B cell (primary cell): ENCODE measurements around the gene MRPS15. TPM values are rescaled to one million over a fixed set of nuclear protein-coding genes. Genes with fewer than 3 reads are reported as not detected.

Experiments used
- ATAC-seq: fragments of 200-7000 bp; cut with Tn5 transposase; one replicate; pipeline ENCODE4 v1.10.0; 2021; ENCODE audit warnings: low read depth, mild to moderate bottlenecking, moderate number of reproducible peaks, moderate library complexity
- CTCF ChIA-PET: fragments of 350-600 bp; sonication (Branson Sonifier 250); formaldehyde crosslinking; loops from one replicate; lab custom pipeline; 2021; ENCODE audit warnings: antibody characterized with exemption, inconsistent platforms; lab: Charles Lee
- POLR2A ChIA-PET: fragments of 350-600 bp; sonication (Branson Sonifier 250); formaldehyde crosslinking; loops from one replicate; lab custom pipeline; 2021; ENCODE audit warnings: antibody characterized with exemption; lab: Charles Lee
- DNase-seq: peaks from one replicate; pipeline ENCODE4 v3.0.0; 2013
- H2AFZ ChIP-seq: 2 replicates; pipeline ENCODE4 v1.6.1; 2012; ENCODE audit warnings: mild to moderate bottlenecking, low read depth, low read length; ENCODE audit not compliant: insufficient read depth, poor library complexity, severe bottlenecking
- H3K27ac ChIP-seq, 2 donors: 1 replicate in 1 of 2; 2 replicates in 1 of 2; pipeline ENCODE4 v1.5.1; 2012 to 2013; ENCODE audit warnings: low read length in 2 of 2, mild to moderate bottlenecking in 2 of 2, moderate library complexity in 1 of 2
- H3K27me3 ChIP-seq, 4 experiments: fragments of 200-600 bp in 1 of 4; sonication (generic) in 1 of 4; replicated peaks in 1 of 4; 1 replicate in 2 of 4; 2 replicates in 2 of 4; pipeline versions ENCODE4 v1.6.1 to v1.7.0; 2013 to 2016; ENCODE audit warnings: low read length in 3 of 4, mild to moderate bottlenecking in 2 of 4, mixed read lengths in 1 of 4, moderate library complexity in 1 of 4; ENCODE audit not compliant: insufficient read depth in 4 of 4, control insufficient read depth in 3 of 4; ENCODE audit errors: control extremely low read depth in 1 of 4
- H3K36me3 ChIP-seq, 2 experiments: replicated peaks in 1 of 2; 1 replicate in 1 of 2; 2 replicates in 1 of 2; pipeline versions ENCODE4 v1.6.1 to v1.7.1; 2013; ENCODE audit warnings: low read length in 1 of 2; ENCODE audit not compliant: insufficient read depth in 2 of 2, control insufficient read depth in 1 of 2; ENCODE audit errors: control extremely low read depth in 1 of 2, extremely low read depth in 1 of 2
- H3K4me1 ChIP-seq, 2 donors: fragments of 200-600 bp in 1 of 2; sonication (generic) in 1 of 2; 1 replicate in 1 of 2; 2 replicates in 1 of 2; pipeline versions ENCODE4 v1.5.1 to v1.6.1; 2013 to 2017; ENCODE audit warnings: low read length in 2 of 2; ENCODE audit not compliant: control insufficient read depth in 2 of 2, insufficient read depth in 2 of 2
- H3K4me2 ChIP-seq: replicated peaks from 2 replicates; pipeline ENCODE3; 2012; ENCODE audit warnings: mild to moderate bottlenecking, low read depth, low read length; ENCODE audit not compliant: poor library complexity, severe bottlenecking
- H3K4me3 ChIP-seq, 5 experiments: fragments of 200-600 bp in 1 of 5; sonication (generic) in 1 of 5; 1 replicate in 3 of 5; 2 replicates in 2 of 5; pipeline versions ENCODE4 v1.5.1 to v1.7.0; 2011 to 2016; ENCODE audit warnings: low read length in 4 of 5, mild to moderate bottlenecking in 4 of 5, low read depth in 2 of 5, control low read depth in 1 of 5, moderate library complexity in 1 of 5; ENCODE audit not compliant: insufficient read depth in 1 of 5; ENCODE audit errors: control extremely low read depth in 1 of 5, extremely low read depth in 1 of 5
- H3K79me2 ChIP-seq: fragments of 200-600 bp; sonication (generic); one replicate; pipeline ENCODE4 v1.6.0; 2016; ENCODE audit warnings: low read length; ENCODE audit not compliant: control insufficient read depth, insufficient read depth
- H3K9ac ChIP-seq: fragments of 200-600 bp; sonication (generic); 2 replicates; pipeline ENCODE4 v1.6.1; 2017; ENCODE audit warnings: mild to moderate bottlenecking, low read length, moderate library complexity
- H3K9me3 ChIP-seq, 3 donors: one replicate each; pipeline versions ENCODE4 v1.6.1 to v1.7.1; 2013; ENCODE audit warnings: low read length in 2 of 3; ENCODE audit not compliant: control insufficient read depth in 2 of 3, insufficient read depth in 1 of 3; ENCODE audit errors: control extremely low read depth in 1 of 3
- H4K20me1 ChIP-seq: 2 replicates; pipeline ENCODE4 v1.6.0; 2012; ENCODE audit warnings: mild to moderate bottlenecking, low read length; ENCODE audit not compliant: insufficient read depth, control insufficient read depth, poor library complexity, severe bottlenecking
- H3K27ac Mint-ChIP-seq: one replicate; pipeline ENCODE4 v1.8.0; 2021; ENCODE audit warnings: mixed read lengths
- H3K27me3 Mint-ChIP-seq: one replicate; pipeline ENCODE4 v1.8.0; 2021; ENCODE audit warnings: mixed read lengths
- H3K4me1 Mint-ChIP-seq: one replicate; pipeline ENCODE4 v1.8.0; 2021; ENCODE audit warnings: mixed read lengths
- H3K4me3 Mint-ChIP-seq: one replicate; pipeline ENCODE4 v1.8.0; 2021; ENCODE audit warnings: mixed read lengths
- H3K9me3 Mint-ChIP-seq: one replicate; pipeline ENCODE4 v1.8.0; 2022; ENCODE audit warnings: mixed read lengths; ENCODE audit not compliant: insufficient read depth
- EZH2 ChIP-seq: IDR thresholded peaks from 2 replicates; pipeline ENCODE4 v1.6.1; 2012; ENCODE audit warnings: borderline replicate concordance, low read depth, mild to moderate bottlenecking, moderate library complexity, low read length; ENCODE audit not compliant: insufficient read depth, poor library complexity, severe bottlenecking
- WGBS: methylation state at CpG from one replicate; pipeline ENCODE4 v1.1.5; 2013; ENCODE audit warnings: missing lambda C conversion rate; ENCODE audit not compliant: insufficient coverage; 5-methylcytosine and 5-hydroxymethylcytosine counted together
- intact Hi-C: fragments of 100-400 bp; cut with micrococcal nuclease; formaldehyde crosslinking; loops from one replicate; pipeline ENCODE4 v1.10.0; 2022
- polyA minus RNA-seq: library from RNA; depleted of rRNA, polyadenylated mRNA; stranded (reverse); fragments of >200 nt; gene quantifications from 2 replicates; pipeline ENCODE4 v1.2.3, GENCODE V29; 2012
- polyA plus RNA-seq: library from polyadenylated mRNA; depleted of rRNA; stranded (reverse); fragments of >200 nt; gene quantifications from 2 replicates; pipeline ENCODE4 v1.2.3, GENCODE V29; 2012
- total RNA-seq, 2 donors: library from RNA; stranded (reverse); fragments of 120-200 nt in 1 of 2; gene quantifications; 1 replicate in 1 of 2; 2 replicates in 1 of 2; pipeline versions ENCODE4 v1.2.3 to v1.2.4, GENCODE V29; 2013 to 2022
- TF ChIP-seq, protein P1 (sequence below): fragments of 200-600 bp; IDR thresholded peaks from one replicate; pipeline ENCODE4 v1.8.0; 2022; ENCODE audit warnings: antibody characterized with exemption, mild to moderate bottlenecking

The MRPS15 gene
- total RNA-seq = 34.4 and 34.8 TPM in 2 replicates
- total RNA-seq (2013) = 35.1 TPM
- polyA plus RNA-seq = 27.1 and 28.0 TPM in 2 replicates
- 9.8 and 13.3 TPM in 2 replicates for polyA minus RNA-seq

DNA sequence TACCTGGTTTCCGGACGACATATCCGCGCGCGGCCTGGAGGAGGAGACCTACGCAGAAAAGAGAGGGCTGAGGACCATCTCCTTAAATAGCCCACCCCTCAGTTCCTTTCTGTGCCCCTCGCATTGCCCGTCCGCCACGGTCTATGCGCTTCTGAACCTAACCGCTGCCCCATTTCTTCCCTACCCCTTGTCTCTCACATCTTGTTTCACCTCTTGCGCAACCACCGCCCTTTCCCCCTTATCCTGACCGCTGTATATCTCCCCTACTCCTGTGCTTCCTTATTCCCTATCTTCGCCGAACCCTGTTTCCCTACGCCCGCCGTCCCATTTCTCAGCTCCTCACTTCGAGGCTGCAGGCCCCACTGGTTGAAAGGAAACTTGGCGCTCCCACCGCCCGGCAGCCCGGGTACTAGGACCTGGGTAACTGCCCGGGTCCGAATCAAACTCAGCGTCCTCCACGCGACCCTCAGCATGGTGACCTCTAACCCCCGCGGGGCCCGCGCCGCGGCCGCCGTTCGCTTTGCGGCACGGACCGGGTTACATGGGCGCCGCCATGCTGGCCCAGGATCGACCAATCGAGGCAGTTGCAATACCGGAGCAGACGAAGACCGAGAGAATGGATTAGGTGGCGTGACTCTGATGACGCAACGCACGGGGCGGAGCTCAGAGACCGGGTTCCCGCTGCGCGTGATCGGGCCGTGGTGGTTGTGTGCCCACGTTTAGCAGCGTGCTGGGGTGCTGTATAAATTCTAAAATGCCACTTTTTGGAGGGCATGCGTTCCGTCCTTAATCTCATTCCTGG is at the start of gene MRPS15:
MRPS15 (minus strand) TSS at position 582 of the 802 bp plus-strand sequence; CDS start at position 473, 109 bp downstream.
- TF ChIP-seq, protein P1, sequence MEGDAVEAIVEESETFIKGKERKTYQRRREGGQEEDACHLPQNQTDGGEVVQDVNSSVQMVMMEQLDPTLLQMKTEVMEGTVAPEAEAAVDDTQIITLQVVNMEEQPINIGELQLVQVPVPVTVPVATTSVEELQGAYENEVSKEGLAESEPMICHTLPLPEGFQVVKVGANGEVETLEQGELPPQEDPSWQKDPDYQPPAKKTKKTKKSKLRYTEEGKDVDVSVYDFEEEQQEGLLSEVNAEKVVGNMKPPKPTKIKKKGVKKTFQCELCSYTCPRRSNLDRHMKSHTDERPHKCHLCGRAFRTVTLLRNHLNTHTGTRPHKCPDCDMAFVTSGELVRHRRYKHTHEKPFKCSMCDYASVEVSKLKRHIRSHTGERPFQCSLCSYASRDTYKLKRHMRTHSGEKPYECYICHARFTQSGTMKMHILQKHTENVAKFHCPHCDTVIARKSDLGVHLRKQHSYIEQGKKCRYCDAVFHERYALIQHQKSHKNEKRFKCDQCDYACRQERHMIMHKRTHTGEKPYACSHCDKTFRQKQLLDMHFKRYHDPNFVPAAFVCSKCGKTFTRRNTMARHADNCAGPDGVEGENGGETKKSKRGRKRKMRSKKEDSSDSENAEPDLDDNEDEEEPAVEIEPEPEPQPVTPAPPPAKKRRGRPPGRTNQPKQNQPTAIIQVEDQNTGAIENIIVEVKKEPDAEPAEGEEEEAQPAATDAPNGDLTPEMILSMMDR = no peak
- no peak for TF ChIP-seq EZH2
- H3K4me3 Mint-ChIP-seq = peak within 1 kb of the TSS; percentile 92
- H3K4me1 Mint-ChIP-seq = peaks cover 27% of the 10 kb centered on the region
- ChIA-PET CTCF (interaction anchor here (0.8 to 1.4 kb wide), 4 partner anchors 13 to 314 kb away, joined by 3 to 7 read pairs (median 4); partner anchors contain the start of gene TRAPPC3), POLR2A (interaction anchor here (0.7 to 1.3 kb wide), 7 partner anchors 13 to 1228 kb away, joined by 3 to 20 read pairs (median 3); partner anchors contain the start of genes CDCA8, OSCP1, SH3D21 and TRAPPC3)
- intact Hi-C loops = loop anchor here (1.0 to 2.0 kb wide), 3 partner anchors 14 to 1229 kb away; partner anchors contain the start of genes CDCA8 and OSCP1
- H3K27ac Mint-ChIP-seq = peak within 1 kb of the TSS; percentile 98
- DNase-seq (peak; percentile 97), ATAC-seq (peak; percentile 98)
- Histone ChIP-seq H3K9ac (peak within 1 kb of the TSS; percentile 97), H3K9me3 (no peaks in the 10 kb centered on the region), H2AFZ (peak within 1 kb of the TSS; percentile 99), H3K4me2 (peak within 1 kb of the TSS; percentile 96), H3K27ac (peak within 1 kb of the TSS; percentile 87 to 99), H4K20me1 (peaks cover 4% of the 10 kb centered on the region), H3K36me3 (peaks cover 8 to 16% of the 10 kb centered on the region in 2 experiments), H3K4me1 (peaks cover 11 to 17% of the 10 kb centered on the region in 2 donors), H3K79me2 (peaks cover 10% of the 10 kb centered on the region), H3K27me3 (no peaks in the 10 kb centered on the region), H3K4me3 (peak within 1 kb of the TSS; percentile 75 to 96 (median 89))
- WGBS = under 1% methylated on average over 61 of the region's 65 CpGs
- no peaks in the 10 kb centered on the region for H3K9me3 Mint-ChIP-seq
- H3K27me3 Mint-ChIP-seq = no peaks in the 10 kb centered on the region

DNA sequence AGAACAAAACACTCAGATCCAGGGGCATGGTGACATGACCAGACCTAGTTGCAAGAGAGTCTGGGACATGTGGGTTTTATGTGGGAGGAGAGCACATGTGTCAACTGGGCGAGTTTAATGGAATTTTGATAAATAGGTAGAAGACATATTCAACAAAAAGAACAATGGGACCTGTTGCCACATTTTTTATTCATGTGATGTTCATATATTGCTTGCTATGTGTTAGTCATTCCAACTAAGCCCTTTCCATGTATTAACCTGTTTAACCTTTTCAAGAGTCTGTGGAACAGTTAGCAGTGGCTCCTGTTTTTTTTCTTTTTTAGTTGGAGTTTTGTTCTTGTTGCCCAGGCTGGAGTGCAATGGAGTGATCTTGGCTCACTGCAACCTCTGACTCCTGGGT is 48.7 kb upstream of the MRPS15 start:
- ChIA-PET CTCF (no interaction called here), POLR2A (no interaction called here)
- WGBS = no CpG with 5 or more reads among the region's 1 CpG
- Mint-ChIP-seq H3K27ac (no peak overlapping the region), H3K4me3 (no peak overlapping the region), H3K4me1 (no peaks in the 10 kb centered on the region), H3K9me3 (no peaks in the 10 kb centered on the region), H3K27me3 (peaks cover 13% of the 10 kb centered on the region)
- ATAC-seq (no peak), DNase-seq (no peak)
- H3K4me3 ChIP-seq = no peak overlapping the region
- no peaks in the 10 kb centered on the region for H3K36me3 ChIP-seq
- H3K79me2 ChIP-seq = no peaks in the 10 kb centered on the region
- H3K9ac ChIP-seq = no peak overlapping the region
- H3K9me3 ChIP-seq = no peaks in the 10 kb centered on the region
- H3K4me1 ChIP-seq = no peaks in the 10 kb centered on the region
- TF ChIP-seq EZH2 = no peak
- TF ChIP-seq, protein P1 = no peak
- no peak overlapping the region for H3K27ac ChIP-seq
- H2AFZ ChIP-seq = no peak overlapping the region
- H3K27me3 ChIP-seq = no peaks in the 10 kb centered on the region
- H3K4me2 ChIP-seq = no peak overlapping the region
- intact Hi-C loops = no loop called here
- H4K20me1 ChIP-seq = no peaks in the 10 kb centered on the region
